ENCODE data around the gene NSG1. TPM values are rescaled to one million over a fixed set of nuclear protein-coding genes. Genes with fewer than 3 reads are reported as not detected.

NSG1 gene
- total RNA-seq, 3 donors from 2014 or later: 1.2 to 7.9 (median 3.3) TPM

GRCh38 chr4:4385729-4386295, 1.1 kb upstream of the NSG1 start:
- no peak for TF ChIP-seq CTCF (IDR thresholded peaks at IDR 0.05)
- DNase-seq: no peak
- Histone ChIP-seq H3K9me3 (no peaks in the 10 kb centered on the region), H3K4me3 (no peak overlapping the region), H3K4me1 (ENCODE audit: low read depth) (peaks cover 17% of the 10 kb centered on the region), H3K36me3 (ENCODE audit: low read depth) (no peaks in the 10 kb centered on the region)
- intact Hi-C loops (cut with DNase I, micrococcal nuclease): no loop called here
- ATAC-seq: no peak

- Histone ChIP-seq H3K4me1 (ENCODE audit: low read depth) (peaks cover 17% of the 10 kb centered on the region), H3K9me3 (no peaks in the 10 kb centered on the region), H3K36me3 (ENCODE audit: low read depth) (no peaks in the 10 kb centered on the region), H3K4me3 (no peak overlapping the region)
- ATAC-seq (peak; percentile 41), DNase-seq (no peak)
- no peak for TF ChIP-seq CTCF (IDR thresholded peaks at IDR 0.05)
- intact Hi-C loops (cut with DNase I, micrococcal nuclease): no loop called here
Observed at GRCh38 chr4:4386296-4386735, 586 bp upstream of the NSG1 start.

GRCh38 chr4:4387531-4388310, 819 bp downstream of the NSG1 start:
- H3K9me3 ChIP-seq: no peaks in the 10 kb centered on the region

GRCh38 chr4:4388311-4388790, 1.4 kb downstream of the NSG1 start:
- ATAC-seq: no peak
- H3K9me3 ChIP-seq: no peaks in the 10 kb centered on the region
- DNase-seq: no peak
- TF ChIP-seq CTCF (IDR thresholded peaks at IDR 0.05): no peak
- intact Hi-C loops (cut with DNase I, micrococcal nuclease): no loop called here
- H3K36me3 ChIP-seq (ENCODE audit: low read depth): no peaks in the 10 kb centered on the region
- no peak overlapping the region for H3K4me3 ChIP-seq
- peaks cover 17% of the 10 kb centered on the region for H3K4me1 ChIP-seq (ENCODE audit: low read depth)

More at GRCh38 chr4:4387531-4388310, 819 bp downstream of the NSG1 start:
- Histone ChIP-seq H3K36me3 (ENCODE audit: low read depth) (no peaks in the 10 kb centered on the region), H3K4me3 (no peak overlapping the region), H3K4me1 (ENCODE audit: low read depth) (peaks cover 17% of the 10 kb centered on the region)
- intact Hi-C loops (cut with DNase I, micrococcal nuclease): no loop called here
- DNase-seq: no peak
- no peak for TF ChIP-seq CTCF (IDR thresholded peaks at IDR 0.05)
- ATAC-seq: no peak

GRCh38 chr4:4388836-4389575, 2.1 kb downstream of the NSG1 start:
- TF ChIP-seq CTCF (IDR thresholded peaks at IDR 0.05): no peak
- no peaks in the 10 kb centered on the region for H3K9me3 ChIP-seq
- ATAC-seq (no peak), DNase-seq (no peak)
- intact Hi-C loops (cut with DNase I, micrococcal nuclease): no loop called here
- no peaks in the 10 kb centered on the region for H3K36me3 ChIP-seq (ENCODE audit: low read depth)
- peaks cover 17% of the 10 kb centered on the region for H3K4me1 ChIP-seq (ENCODE audit: low read depth)
- H3K4me3 ChIP-seq: no peak overlapping the region

All from mucosa of descending colon (tissue), 3 donors.